ENCODE results near the gene PIK3R1.

Gene PIK3R1

GRCh38 chr5:68240202-68240601 is 24.6 kb downstream of the PIK3R1 start:
- Histone ChIP-seq H3K36me3 (ENCODE audit: control insufficient read depth, insufficient read depth, low read length) (no peaks in the 10 kb centered on the region), H3K4me3 (ENCODE audit: extremely low read depth, insufficient read depth, low read length, poor library complexity, severe bottlenecking) (no peak overlapping the region), H3K9me3 (ENCODE audit: control insufficient read depth, low read length) (no peaks in the 10 kb centered on the region), H3K4me1 (ENCODE audit: control insufficient read depth, insufficient read depth, low read length, poor library complexity, severe bottlenecking) (no peaks in the 10 kb centered on the region), H3K27ac (ENCODE audit: low read depth, low read length, severe bottlenecking) (no peak overlapping the region)

GRCh38 chr5:68240771-68241170 is 25.2 kb downstream of the PIK3R1 start:
- no peaks in the 10 kb centered on the region for H3K9me3 ChIP-seq (ENCODE audit: control insufficient read depth, low read length)
- no peak overlapping the region for H3K4me3 ChIP-seq (ENCODE audit: extremely low read depth, insufficient read depth, low read length, poor library complexity, severe bottlenecking)
- H3K36me3 ChIP-seq (ENCODE audit: control insufficient read depth, insufficient read depth, low read length) = no peaks in the 10 kb centered on the region
- no peak overlapping the region for H3K27ac ChIP-seq (ENCODE audit: low read depth, low read length, severe bottlenecking)
- H3K4me1 ChIP-seq (ENCODE audit: control insufficient read depth, insufficient read depth, low read length, poor library complexity, severe bottlenecking) = no peaks in the 10 kb centered on the region
- no CpG with 5 or more reads among the region's 1 CpG for WGBS, 2 experiments (ENCODE audit: insufficient coverage in 2 of 2)

GRCh38 chr5:68242743-68243142 is 27.2 kb downstream of the PIK3R1 start:
- WGBS, 2 experiments (ENCODE audit: insufficient coverage in 2 of 2) = 60 to 86% methylated on average over 1 to 4 of the region's 5 CpGs
- no peaks in the 10 kb centered on the region for H3K9me3 ChIP-seq (ENCODE audit: control insufficient read depth, low read length)
- H3K27ac ChIP-seq (ENCODE audit: low read depth, low read length, severe bottlenecking) = peak overlapping the region; percentile 26
- H3K4me1 ChIP-seq (ENCODE audit: control insufficient read depth, insufficient read depth, low read length, poor library complexity, severe bottlenecking) = no peaks in the 10 kb centered on the region
- H3K36me3 ChIP-seq (ENCODE audit: control insufficient read depth, insufficient read depth, low read length) = no peaks in the 10 kb centered on the region
- H3K4me3 ChIP-seq (ENCODE audit: extremely low read depth, insufficient read depth, low read length, poor library complexity, severe bottlenecking) = no peak overlapping the region

GRCh38 chr5:68243251-68243650 is 27.7 kb downstream of the PIK3R1 start:
- no peak overlapping the region for H3K4me3 ChIP-seq (ENCODE audit: extremely low read depth, insufficient read depth, low read length, poor library complexity, severe bottlenecking)
- WGBS, 2 experiments (ENCODE audit: insufficient coverage in 2 of 2) = 89 to 94% methylated on average over 2 of the region's 2 CpGs
- peak overlapping the region; percentile 26 for H3K27ac ChIP-seq (ENCODE audit: low read depth, low read length, severe bottlenecking)
- H3K36me3 ChIP-seq (ENCODE audit: control insufficient read depth, insufficient read depth, low read length) = no peaks in the 10 kb centered on the region
- H3K9me3 ChIP-seq (ENCODE audit: control insufficient read depth, low read length) = no peaks in the 10 kb centered on the region
- no peaks in the 10 kb centered on the region for H3K4me1 ChIP-seq (ENCODE audit: control insufficient read depth, insufficient read depth, low read length, poor library complexity, severe bottlenecking)

- Histone ChIP-seq H3K4me1 (ENCODE audit: control insufficient read depth, insufficient read depth, low read length, poor library complexity, severe bottlenecking) (no peaks in the 10 kb centered on the region), H3K4me3 (ENCODE audit: extremely low read depth, insufficient read depth, low read length, poor library complexity, severe bottlenecking) (no peak overlapping the region), H3K9me3 (ENCODE audit: control insufficient read depth, low read length) (no peaks in the 10 kb centered on the region), H3K36me3 (ENCODE audit: control insufficient read depth, insufficient read depth, low read length) (no peaks in the 10 kb centered on the region), H3K27ac (ENCODE audit: low read depth, low read length, severe bottlenecking) (no peak overlapping the region)
- 88 to 100% methylated on average over 1 of the region's 2 CpGs for WGBS, 2 experiments (ENCODE audit: insufficient coverage in 2 of 2)
Measured at GRCh38 chr5:68243681-68244080, 28.1 kb downstream of the PIK3R1 start.

GRCh38 chr5:68245319-68245718 is 29.8 kb downstream of the PIK3R1 start:
- H3K36me3 ChIP-seq (ENCODE audit: control insufficient read depth, insufficient read depth, low read length) = no peaks in the 10 kb centered on the region
- 60% methylated on average over 1 of the region's 3 CpGs; no CpG with 5 or more reads in 1 of the 2 experiments for WGBS, 2 experiments (ENCODE audit: insufficient coverage in 2 of 2)
- H3K27ac ChIP-seq (ENCODE audit: low read depth, low read length, severe bottlenecking) = no peak overlapping the region
- H3K9me3 ChIP-seq (ENCODE audit: control insufficient read depth, low read length) = no peaks in the 10 kb centered on the region
- peaks cover under 1% of the 10 kb centered on the region for H3K4me1 ChIP-seq (ENCODE audit: control insufficient read depth, insufficient read depth, low read length, poor library complexity, severe bottlenecking)
- H3K4me3 ChIP-seq (ENCODE audit: extremely low read depth, insufficient read depth, low read length, poor library complexity, severe bottlenecking) = no peak overlapping the region

- H3K9me3 ChIP-seq (ENCODE audit: control insufficient read depth, low read length) = no peaks in the 10 kb centered on the region
- no peak overlapping the region for H3K4me3 ChIP-seq (ENCODE audit: extremely low read depth, insufficient read depth, low read length, poor library complexity, severe bottlenecking)
- H3K4me1 ChIP-seq (ENCODE audit: control insufficient read depth, insufficient read depth, low read length, poor library complexity, severe bottlenecking) = peaks cover 15% of the 10 kb centered on the region
- 93% methylated on average over 3 of the region's 3 CpGs; no CpG with 5 or more reads in 1 of the 2 experiments for WGBS, 2 experiments (ENCODE audit: insufficient coverage in 2 of 2)
- H3K36me3 ChIP-seq (ENCODE audit: control insufficient read depth, insufficient read depth, low read length) = no peaks in the 10 kb centered on the region
- no peak overlapping the region for H3K27ac ChIP-seq (ENCODE audit: low read depth, low read length, severe bottlenecking)
Measured at GRCh38 chr5:68246802-68247201, 31.2 kb downstream of the PIK3R1 start.

- Histone ChIP-seq H3K4me1 (ENCODE audit: control insufficient read depth, insufficient read depth, low read length, poor library complexity, severe bottlenecking) (peaks cover 15% of the 10 kb centered on the region), H3K27ac (ENCODE audit: low read depth, low read length, severe bottlenecking) (no peak overlapping the region), H3K9me3 (ENCODE audit: control insufficient read depth, low read length) (no peaks in the 10 kb centered on the region), H3K36me3 (ENCODE audit: control insufficient read depth, insufficient read depth, low read length) (no peaks in the 10 kb centered on the region), H3K4me3 (ENCODE audit: extremely low read depth, insufficient read depth, low read length, poor library complexity, severe bottlenecking) (no peak overlapping the region)
- 90 to 100% methylated on average over 2 to 3 of the region's 3 CpGs for WGBS, 2 experiments (ENCODE audit: insufficient coverage in 2 of 2)
Measured at GRCh38 chr5:68247627-68248026, 32.1 kb downstream of the PIK3R1 start.

- Histone ChIP-seq H3K9me3 (ENCODE audit: control insufficient read depth, low read length) (no peaks in the 10 kb centered on the region), H3K4me3 (ENCODE audit: extremely low read depth, insufficient read depth, low read length, poor library complexity, severe bottlenecking) (no peak overlapping the region), H3K4me1 (ENCODE audit: control insufficient read depth, insufficient read depth, low read length, poor library complexity, severe bottlenecking) (peaks cover 15% of the 10 kb centered on the region), H3K27ac (ENCODE audit: low read depth, low read length, severe bottlenecking) (no peak overlapping the region), H3K36me3 (ENCODE audit: control insufficient read depth, insufficient read depth, low read length) (no peaks in the 10 kb centered on the region)
- no CpG with 5 or more reads among the region's 2 CpGs for WGBS, 2 experiments (ENCODE audit: insufficient coverage in 2 of 2)
Measured at GRCh38 chr5:68248896-68249295, 33.3 kb downstream of the PIK3R1 start.

- no peaks in the 10 kb centered on the region for H3K9me3 ChIP-seq (ENCODE audit: control insufficient read depth, low read length)
- 60 to 85% methylated on average over 1 to 2 of the region's 2 CpGs for whole genome bisulfite sequencing, 2 experiments (ENCODE audit: insufficient coverage in 2 of 2)
- H3K27ac ChIP-seq (ENCODE audit: low read depth, low read length, severe bottlenecking) = no peak overlapping the region
- H3K4me3 ChIP-seq (ENCODE audit: extremely low read depth, insufficient read depth, low read length, poor library complexity, severe bottlenecking) = no peak overlapping the region
- H3K4me1 ChIP-seq (ENCODE audit: control insufficient read depth, insufficient read depth, low read length, poor library complexity, severe bottlenecking) = peaks cover 15% of the 10 kb centered on the region
- H3K36me3 ChIP-seq (ENCODE audit: control insufficient read depth, insufficient read depth, low read length) = no peaks in the 10 kb centered on the region
Measured at GRCh38 chr5:68249520-68249919, 34.0 kb downstream of the PIK3R1 start.

GRCh38 chr5:68250661-68251298 is 35.2 kb downstream of the PIK3R1 start:
- 60 to 61% methylated on average over 2 of the region's 5 CpGs for WGBS, 2 experiments (ENCODE audit: insufficient coverage in 2 of 2)
- peak overlapping the region; percentile 71 for H3K27ac ChIP-seq (ENCODE audit: low read depth, low read length, severe bottlenecking)
- H3K4me1 ChIP-seq (ENCODE audit: control insufficient read depth, insufficient read depth, low read length, poor library complexity, severe bottlenecking) = peaks cover 15% of the 10 kb centered on the region
- H3K4me3 ChIP-seq (ENCODE audit: extremely low read depth, insufficient read depth, low read length, poor library complexity, severe bottlenecking) = no peak overlapping the region
- H3K36me3 ChIP-seq (ENCODE audit: control insufficient read depth, insufficient read depth, low read length) = no peaks in the 10 kb centered on the region
- H3K9me3 ChIP-seq (ENCODE audit: control insufficient read depth, low read length) = no peaks in the 10 kb centered on the region

All from mesodermal cell (in vitro differentiated cells).